Mucosa of descending colon (tissue), 3 donors: ENCODE measurements around the gene GOLGA2. TPM values are rescaled to one million over a fixed set of nuclear protein-coding genes. Genes with fewer than 3 reads are reported as not detected.
"Not testable (repeated sequence)": the region's sequence is repeated elsewhere in the genome, so short reads cannot be mapped to it uniquely, and the experiment has no call there.

Experiments
- ATAC-seq: fragments of 200-7000 bp; cut with Tn5 transposase; one replicate; pipeline ENCODE4 v1.9.1; 2020; ENCODE audit warnings: mild to moderate bottlenecking, moderate library complexity
- DNase-seq, 3 donors: peaks; one replicate each; pipeline ENCODE4 v3.0.0-alpha.2; 2020
- H3K36me3 ChIP-seq: fragments of 200-600 bp; one replicate; pipeline ENCODE4 v1.8.0; 2021; ENCODE audit warnings: low read depth, mild to moderate bottlenecking
- H3K4me1 ChIP-seq: fragments of 200-600 bp; one replicate; pipeline ENCODE4 v1.8.0; 2021; ENCODE audit warnings: low read depth, mild to moderate bottlenecking
- H3K4me3 ChIP-seq: fragments of 200-600 bp; one replicate; pipeline ENCODE4 v1.8.0; 2021; ENCODE audit warnings: mild to moderate bottlenecking
- H3K9me3 ChIP-seq: fragments of 200-600 bp; one replicate; pipeline ENCODE4 v1.8.0; 2021; ENCODE audit warnings: mild to moderate bottlenecking
- intact Hi-C, 2 donors: fragments of 100-400 bp; cut with DNase I in 1 of 2; cut with micrococcal nuclease in 1 of 2; formaldehyde crosslinking; loops; one replicate each; pipeline versions ENCODE4 v1.11.0 to v1.11.1; 2022; cut with DNase I, micrococcal nuclease
- total RNA-seq, 3 donors: library from RNA; stranded (reverse); fragmentation: NEBNext Ultra II Directional in 2 of 3; extraction: Animal tissue kit (Norgen Biotek cat#: 25700) in 2 of 3; gene quantifications; one replicate each; pipeline versions ENCODE4 v1.2.1 to v1.2.4, GENCODE V29; 2021 to 2023
- TF ChIP-seq, protein P1 (sequence below): fragments of 200-600 bp; IDR thresholded peaks from one replicate; pipeline ENCODE4 v1.8.0; 2022; ENCODE audit warnings: antibody characterized with exemption, mild to moderate bottlenecking
- donor health status: DM: no; HTN: no; CAD: no; lungs with moderate emphysema.
- donor health status: DM: no; HTN: no; CAD: no.
- donor health status: DM: no; HTN: yes; CAD: no.

GOLGA2 gene
- total RNA-seq, 3 donors from 2014 or later, result 90.3 to 118 (median 96.5) TPM

DNA sequence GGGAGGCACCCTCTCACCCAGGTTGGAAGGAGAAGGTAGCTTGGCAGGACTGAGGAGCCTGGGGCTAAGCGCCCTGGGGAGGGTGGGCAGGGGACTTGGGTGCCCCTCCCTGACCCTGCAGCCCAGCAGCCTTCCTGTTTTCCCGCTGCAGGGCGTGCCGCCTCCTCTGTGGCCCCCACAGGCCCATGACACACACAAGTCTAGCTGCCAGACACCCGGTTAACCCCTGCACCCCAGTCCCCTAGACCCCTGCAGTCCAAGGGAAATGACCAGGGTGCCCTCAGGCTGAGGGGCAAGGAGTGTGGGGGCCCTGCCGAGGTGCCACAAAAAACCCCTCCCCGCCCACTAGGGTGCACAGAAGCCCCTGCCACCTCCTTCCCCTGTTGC lies 33.0 kb downstream of the GOLGA2 start:
- H3K4me3 ChIP-seq, result no peak overlapping the region
- intact Hi-C loops, result no loop called here
- DNase-seq, result no peak

DNA sequence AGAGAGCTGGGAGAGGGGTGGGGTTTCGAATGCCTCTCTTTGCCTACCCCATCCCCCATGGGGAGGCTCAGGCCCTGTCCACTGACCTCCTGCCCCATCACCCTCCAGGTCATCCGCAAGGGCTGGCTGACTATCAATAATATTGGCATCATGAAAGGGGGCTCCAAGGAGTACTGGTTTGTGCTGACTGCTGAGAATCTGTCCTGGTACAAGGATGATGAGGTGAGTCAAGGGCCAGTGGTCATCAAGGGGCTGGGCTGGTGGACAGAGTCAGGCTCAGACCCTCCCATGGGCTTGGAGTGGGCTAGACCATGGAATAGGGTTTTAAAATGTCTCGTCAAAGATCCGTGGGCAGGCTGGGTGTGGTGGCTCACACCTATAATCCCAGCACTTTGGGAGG lies 33.7 kb downstream of the GOLGA2 start:
- intact Hi-C loops, result no loop called here
- TF ChIP-seq, protein P1, sequence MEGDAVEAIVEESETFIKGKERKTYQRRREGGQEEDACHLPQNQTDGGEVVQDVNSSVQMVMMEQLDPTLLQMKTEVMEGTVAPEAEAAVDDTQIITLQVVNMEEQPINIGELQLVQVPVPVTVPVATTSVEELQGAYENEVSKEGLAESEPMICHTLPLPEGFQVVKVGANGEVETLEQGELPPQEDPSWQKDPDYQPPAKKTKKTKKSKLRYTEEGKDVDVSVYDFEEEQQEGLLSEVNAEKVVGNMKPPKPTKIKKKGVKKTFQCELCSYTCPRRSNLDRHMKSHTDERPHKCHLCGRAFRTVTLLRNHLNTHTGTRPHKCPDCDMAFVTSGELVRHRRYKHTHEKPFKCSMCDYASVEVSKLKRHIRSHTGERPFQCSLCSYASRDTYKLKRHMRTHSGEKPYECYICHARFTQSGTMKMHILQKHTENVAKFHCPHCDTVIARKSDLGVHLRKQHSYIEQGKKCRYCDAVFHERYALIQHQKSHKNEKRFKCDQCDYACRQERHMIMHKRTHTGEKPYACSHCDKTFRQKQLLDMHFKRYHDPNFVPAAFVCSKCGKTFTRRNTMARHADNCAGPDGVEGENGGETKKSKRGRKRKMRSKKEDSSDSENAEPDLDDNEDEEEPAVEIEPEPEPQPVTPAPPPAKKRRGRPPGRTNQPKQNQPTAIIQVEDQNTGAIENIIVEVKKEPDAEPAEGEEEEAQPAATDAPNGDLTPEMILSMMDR, result no peak
- H3K9me3 ChIP-seq, result no peaks in the 10 kb centered on the region
- no peaks in the 10 kb centered on the region for H3K4me1 ChIP-seq
- DNase-seq (no peak), ATAC-seq (no peak)
- H3K36me3 ChIP-seq, result no peaks in the 10 kb centered on the region
- H3K4me3 ChIP-seq, result no peak overlapping the region

More for the DNA sequence above, 33.0 kb downstream of the GOLGA2 start:
- no peaks in the 10 kb centered on the region for H3K9me3 ChIP-seq
- ATAC-seq, result no peak
- H3K4me1 ChIP-seq, result no peaks in the 10 kb centered on the region
- no peaks in the 10 kb centered on the region for H3K36me3 ChIP-seq
- TF ChIP-seq, protein P1, result no peak

DNA sequence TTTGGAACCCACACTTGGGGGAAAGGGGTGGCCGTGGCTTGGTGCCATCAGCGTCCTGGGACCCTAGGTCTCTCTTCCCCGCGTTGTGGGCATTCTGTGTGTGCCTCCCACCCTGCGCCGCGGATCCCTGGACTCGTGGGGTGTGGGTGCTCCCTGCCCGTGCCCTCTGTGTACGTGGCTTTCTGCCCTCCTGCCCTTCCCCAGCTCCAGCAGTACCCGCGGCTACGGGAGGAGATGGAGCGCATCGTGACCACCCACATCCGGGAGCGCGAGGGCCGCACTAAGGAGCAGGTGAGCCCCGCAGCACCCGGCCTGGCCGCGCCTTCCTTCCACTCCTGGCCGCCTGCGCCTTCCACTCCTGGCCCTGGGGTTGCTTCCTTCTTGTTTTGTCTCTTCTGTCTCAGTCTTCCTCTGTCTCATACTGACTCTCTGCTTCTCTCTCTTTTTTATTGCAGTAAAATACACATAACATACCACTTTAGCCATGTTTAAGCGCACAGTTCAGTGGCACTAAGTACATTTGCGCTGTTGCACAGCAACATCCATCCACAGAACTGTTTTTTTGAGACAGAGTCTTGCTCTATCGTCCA lies 41.9 kb downstream of the GOLGA2 start:
- no peaks in the 10 kb centered on the region for H3K36me3 ChIP-seq
- no peak overlapping the region for H3K4me3 ChIP-seq
- no peaks in the 10 kb centered on the region for H3K4me1 ChIP-seq
- ATAC-seq, result no peak
- DNase-seq, result no peak
- no peaks in the 10 kb centered on the region for H3K9me3 ChIP-seq
- intact Hi-C loops, result no loop called here
- TF ChIP-seq, protein P1, result no peak

DNA sequence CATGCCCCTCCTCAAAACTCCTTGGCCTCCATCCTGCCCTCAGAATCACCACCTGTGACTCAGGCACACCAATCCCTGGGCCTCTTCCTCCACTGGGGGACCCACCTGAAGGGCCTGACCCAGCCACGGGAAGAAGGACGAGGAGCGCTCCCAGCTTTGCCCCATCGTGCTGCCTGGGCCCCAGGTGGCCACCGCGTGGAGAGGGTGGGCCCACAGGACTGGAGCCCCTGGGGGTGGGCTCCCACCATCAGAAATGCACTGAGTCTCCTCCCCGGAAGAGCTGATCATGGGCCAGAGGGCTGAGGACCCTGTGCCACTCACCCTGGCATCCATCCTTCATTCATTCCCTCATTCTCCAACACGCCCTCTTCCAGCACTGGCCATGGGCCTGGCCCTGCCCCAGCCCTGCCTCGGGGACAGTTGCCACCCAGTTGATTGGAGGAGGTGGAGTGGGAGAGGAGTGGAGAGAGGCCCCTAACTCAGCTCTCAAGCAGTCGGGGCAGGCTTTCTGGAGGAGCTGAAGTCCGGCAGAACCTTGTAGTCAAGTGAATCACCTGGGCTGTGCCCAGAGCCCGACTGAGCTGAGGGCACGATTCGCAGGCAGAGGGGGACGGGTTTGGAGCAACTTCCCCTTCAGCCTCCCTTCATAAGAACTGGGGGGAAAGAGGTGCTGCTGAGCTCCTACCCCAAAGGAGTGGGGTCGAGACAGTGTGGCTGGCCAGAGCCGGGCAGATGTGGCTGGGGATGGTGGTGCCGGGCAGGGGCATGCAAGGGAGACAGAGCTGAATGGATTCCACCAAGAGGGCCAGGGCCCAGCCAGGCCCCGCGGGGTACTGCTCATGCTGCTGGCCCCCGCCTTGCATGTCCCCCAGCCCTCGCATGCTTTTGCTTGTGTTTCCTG lies 43.0 kb downstream of the GOLGA2 start:
- Histone ChIP-seq H3K36me3 (no peaks in the 10 kb centered on the region), H3K4me3 (no peak overlapping the region), H3K9me3 (no peaks in the 10 kb centered on the region), H3K4me1 (no peaks in the 10 kb centered on the region)
- TF ChIP-seq, protein P1, result no peak
- DNase-seq (no peak), ATAC-seq (no peak)
- intact Hi-C loops, result no loop called here

DNA sequence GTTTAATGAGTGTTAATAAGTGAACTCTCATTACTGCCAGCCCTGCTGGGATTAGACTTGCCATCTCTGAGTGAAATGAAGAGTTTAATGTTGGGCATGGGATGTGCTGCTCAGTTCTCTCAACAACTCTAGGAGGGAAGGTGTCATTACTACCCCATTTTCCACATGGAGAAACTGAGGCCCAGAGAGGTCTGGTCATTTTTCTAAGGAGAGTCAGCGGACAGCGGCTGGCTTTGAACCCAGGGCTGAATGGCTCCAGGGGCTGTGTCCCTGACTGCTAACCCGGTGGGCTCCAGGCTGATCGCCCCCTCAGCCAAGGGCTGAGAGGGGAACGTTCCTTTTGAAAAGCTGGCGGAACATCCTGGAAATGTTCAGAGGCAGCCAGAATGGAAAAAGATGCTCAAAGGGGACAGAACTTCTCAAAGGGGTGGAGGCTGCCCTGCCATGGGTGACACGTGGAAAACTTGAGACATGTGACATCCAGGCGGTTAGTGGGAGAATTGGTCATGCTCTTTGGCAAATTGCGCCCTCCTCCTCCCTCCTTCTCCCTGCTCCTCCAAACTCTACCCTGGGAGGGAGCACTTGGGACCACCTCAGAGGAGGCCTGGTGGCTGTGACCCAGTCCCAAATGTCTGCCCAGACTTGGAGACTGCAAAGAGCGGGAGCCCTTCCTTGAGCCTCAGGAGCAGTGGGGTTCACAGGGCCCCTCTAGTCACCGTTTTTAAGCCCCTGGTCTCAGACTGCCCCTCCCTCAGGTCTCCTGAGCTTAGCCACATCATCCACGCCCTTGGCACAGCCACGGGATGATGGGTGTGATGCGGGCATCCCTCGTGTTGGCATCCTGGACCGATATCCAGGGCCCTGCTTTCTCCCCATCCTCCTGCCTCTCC lies 43.9 kb downstream of the GOLGA2 start:
- Histone ChIP-seq H3K9me3 (no peaks in the 10 kb centered on the region), H3K4me1 (no peaks in the 10 kb centered on the region), H3K4me3 (no peak overlapping the region), H3K36me3 (no peaks in the 10 kb centered on the region)
- intact Hi-C loops, result no loop called here
- TF ChIP-seq, protein P1, result no peak
- ATAC-seq (no peak), DNase-seq (no peak)

DNA sequence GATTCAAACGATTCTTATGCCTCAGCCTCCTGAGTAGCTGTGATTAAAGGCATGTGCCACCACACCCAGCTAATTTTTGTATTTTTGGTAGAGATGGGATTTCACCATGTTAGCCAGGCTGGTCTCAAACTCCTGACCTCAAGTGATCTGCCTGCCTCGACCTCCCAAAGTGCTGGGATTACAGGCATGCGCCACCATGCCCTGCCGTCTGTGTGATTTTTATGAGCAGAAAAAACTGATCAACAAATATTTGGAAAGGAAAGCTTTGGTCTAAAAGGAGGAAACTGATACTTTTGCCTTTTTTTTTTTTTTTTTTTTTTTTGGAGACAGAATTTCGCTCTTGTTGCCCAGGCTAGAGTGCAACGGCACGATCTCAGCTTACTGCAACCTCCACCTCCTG lies 44.9 kb downstream of the GOLGA2 start:
- DNase-seq, H3K36me3 ChIP-seq, H3K4me3 ChIP-seq, H3K4me1 ChIP-seq, intact Hi-C loops, H3K9me3 ChIP-seq, ATAC-seq: not testable (repeated sequence)
